Heart left ventricle (tissue), 16 donors: Measurements from ENCODE around the gene PHF11. TPM values are rescaled to one million over a fixed set of nuclear protein-coding genes. Genes with fewer than 3 reads are reported as not detected.
"Not testable (repeated sequence)": the region's sequence is repeated elsewhere in the genome, so short reads cannot be mapped to it uniquely, and the experiment has no call there.

ENCODE experiments used
- ATAC-seq, 4 donors: fragments of 200-7000 bp; cut with Tn5 transposase; one replicate each; pipeline ENCODE4 v1.9.1; 2020 to 2022; ENCODE audit warnings: moderate library complexity in 4 of 4, mild to moderate bottlenecking in 3 of 4, moderate number of reproducible peaks in 1 of 4
- DNase-seq, 5 donors: peaks; one replicate each; pipeline ENCODE4 v3.0.0-alpha.2; 2020
- H3K27ac ChIP-seq, 12 donors: fragments of 200-600 bp; sonication (generic) in 4 of 12; one replicate each; pipeline versions ENCODE4 v1.5.0 to v1.8.0; 2016 to 2022; ENCODE audit warnings: mild to moderate bottlenecking in 2 of 12
- H3K27me3 ChIP-seq, 9 donors: fragments of 200-600 bp; sonication (generic) in 2 of 9; one replicate each; pipeline versions ENCODE4 v1.5.1 to v1.8.0; 2016 to 2022; ENCODE audit warnings: mild to moderate bottlenecking in 3 of 9
- H3K36me3 ChIP-seq, 9 donors: fragments of 200-600 bp; sonication (generic) in 2 of 9; one replicate each; pipeline versions ENCODE4 v1.5.0 to v1.8.0; 2018 to 2022; ENCODE audit warnings: mild to moderate bottlenecking in 2 of 9
- H3K4me1 ChIP-seq, 12 donors: fragments of 200-600 bp; sonication (generic) in 4 of 12; one replicate each; pipeline versions ENCODE4 v1.5.0 to v1.8.0; 2016 to 2022; ENCODE audit warnings: mild to moderate bottlenecking in 3 of 12
- H3K4me3 ChIP-seq, 12 donors: fragments of 200-600 bp; sonication (generic) in 4 of 12; one replicate each; pipeline versions ENCODE4 v1.5.0 to v1.8.0; 2017 to 2022; ENCODE audit warnings: mild to moderate bottlenecking in 9 of 12, moderate library complexity in 4 of 12
- H3K9me3 ChIP-seq, 12 donors: fragments of 200-600 bp; sonication (generic) in 4 of 12; one replicate each; pipeline versions ENCODE4 v1.5.0 to v1.8.0; 2016 to 2022; ENCODE audit warnings: mild to moderate bottlenecking in 1 of 12
- CTCF ChIP-seq, 12 donors: fragments of 200-600 bp; sonication (generic) in 4 of 12; IDR thresholded peaks; one replicate each; pipeline versions ENCODE4 v1.5.0 to v1.8.0; 2018 to 2022; ENCODE audit warnings: antibody characterized with exemption in 12 of 12, mild to moderate bottlenecking in 5 of 12
- POLR2A ChIP-seq, 2 donors: fragments of 450-650 bp; IDR thresholded peaks; one replicate each; pipeline ENCODE4 v1.6.1; 2017; ENCODE audit warnings: antibody characterized with exemption in 2 of 2, mild to moderate bottlenecking in 2 of 2, moderate library complexity in 2 of 2
- WGBS, 4 donors: extraction: QIAGEN DNeasy Blood & Tissue Kit in 2 of 4; methylation state at CpG; one replicate each; pipeline versions ENCODE4 v1.1.5 to v1.1.7; 2013 to 2018; 5-methylcytosine and 5-hydroxymethylcytosine counted together
- intact Hi-C, 10 donors: fragments of 100-400 bp; cut with DNase I; formaldehyde crosslinking; loops; one replicate each; pipeline versions ENCODE4 v1.11.1 to v1.14.2; 2022
- polyA plus RNA-seq, 2 donors: library from polyadenylated mRNA; stranded (reverse); fragments of 200-250 nt; gene quantifications; one replicate each; pipeline ENCODE4 v1.2.3, GENCODE V29; 2013
- total RNA-seq, 9 donors: library from RNA; depleted of rRNA in 2 of 9; stranded (reverse); fragments of >200 nt in 2 of 9; fragmentation: NEBNext Ultra II Directional in 3 of 9; extraction: Animal tissue kit (Norgen Biotek cat#: 25700) in 3 of 9; gene quantifications; one replicate each; pipeline versions ENCODE4 v1.1.0 to v1.2.4, GENCODE V29; 2016 to 2023
- donor health status: ischemic (EF 13 %, LVEDD 7.1; RV severe dilation, severe dysfunction).
- donor health status: healthy with polysubstance abuse.
- donor health status: DM: no; HTN: yes; CAD: no.
- donor health status: DM: no; HTN: no; CAD: no.
- donor health status: ischemic (EF 25% LVEDD 6.9; RV normal size, moderate dysfunction).
- donor health status: ischemic (EF 25% LVEDD 5.7; RV mildly dilated, moderate dysfunction).
- donor health status: healthy.
- donor health status: DM: yes; HTN: yes; CAD: no.
- donor health status: ischemic (EF 35%, LVEDD 5.7; RV mildly dilated, moderate dysfunction).
- donor health status: nonischemic (EF 11% LVEDD 7.7; RV severe dilation, severe dysfunction).
- donor health status: DM: yes; HTN: yes; CAD: no.
- donor health status: PGD.
- donor health status: ischemic (EF 29% LVEDD 5.4; RV normal size, mild dysfunction).
- donor health status: nonischemic (EF 23%, LVEDD 6.1; RV moderate dilation, normal function).

Gene PHF11
- total and polyA plus RNA-seq, 11 donors = 13.7 to 48.5 (median 17.4) TPM

- peak in 1 of 12 donors; percentile 9 for TF ChIP-seq CTCF (IDR thresholded peaks at IDR 0.05)
- TF ChIP-seq POLR2A (IDR thresholded peaks at IDR 0.05) = no peak
- Histone ChIP-seq H3K9me3 (no peaks in the 10 kb centered on the region), H3K27ac (peak overlapping the region in 11 of 12 donors; percentile 89 to 99 (median 95)), H3K36me3 (peaks cover 0 to 24% (median 10%) of the 10 kb centered on the region in 9 donors), H3K4me3 (peak overlapping the region; percentile 56 to 86 (median 70)), H3K4me1 (peaks cover 0 to 33% (median 8%) of the 10 kb centered on the region in 12 donors), H3K27me3 (no peaks in the 10 kb centered on the region)
- intact Hi-C loops = loop anchor here in 8 of 10 donors (2.0 to 10.0 kb wide), 8 partner anchors 47 to 192 kb away; partner anchors contain the start of genes CAB39L (in 3 of the 8), SETDB2 (in 3 of the 8) and RCBTB1 (in 2 of the 8)
- 33 to 42% (median 39%) methylated on average over 2 of the region's 2 CpGs for WGBS, 4 donors
- no peak for DNase-seq
- no peak for ATAC-seq
Observed at GRCh38 chr13:49494645-49495044, 1.1 kb upstream of the PHF11 start.

DNA sequence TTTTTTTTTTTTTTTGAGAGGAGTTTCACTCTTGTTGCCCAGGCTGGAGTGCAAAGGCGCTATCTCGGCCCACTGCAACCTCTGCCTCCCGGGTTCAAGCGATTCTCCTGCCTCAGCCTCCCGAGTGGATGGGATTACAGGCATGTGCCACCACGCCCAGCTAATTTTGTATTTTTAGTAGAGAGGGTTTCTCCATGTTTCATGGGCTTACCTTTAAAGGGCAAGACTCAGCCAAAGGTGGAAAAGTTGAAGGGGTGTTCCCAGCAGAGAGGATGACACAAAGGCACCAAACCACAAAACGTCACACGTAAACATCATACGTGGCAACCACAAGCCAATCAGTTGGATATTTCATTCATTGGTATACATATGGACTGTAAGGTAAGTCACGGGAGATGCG lies 1.1 kb downstream of the PHF11 start:
- H3K9me3 ChIP-seq, H3K27me3 ChIP-seq, DNase-seq, ATAC-seq: not testable (repeated sequence)
- Histone ChIP-seq H3K27ac (peak overlapping the region in 10 of 12 donors; percentile 89 to 99 (median 96)), H3K4me1 (peaks cover 0 to 39% (median 8%) of the 10 kb centered on the region in 12 donors), H3K4me3 (peak overlapping the region in 6 of 12 donors; percentile 69 to 86 (median 77)), H3K36me3 (peaks cover 0 to 11% (median 5%) of the 10 kb centered on the region in 9 donors)
- 77 to 81% (median 80%) methylated on average over 11 of the region's 11 CpGs for WGBS, 4 donors
- intact Hi-C loops = loop anchor here in 7 of 10 donors (5.0 to 10.0 kb wide), 7 partner anchors 48 to 195 kb away; partner anchors contain the start of genes CAB39L (in 2 of the 7), RCBTB1 (in 2 of the 7) and SETDB2 (in 2 of the 7)

DNA sequence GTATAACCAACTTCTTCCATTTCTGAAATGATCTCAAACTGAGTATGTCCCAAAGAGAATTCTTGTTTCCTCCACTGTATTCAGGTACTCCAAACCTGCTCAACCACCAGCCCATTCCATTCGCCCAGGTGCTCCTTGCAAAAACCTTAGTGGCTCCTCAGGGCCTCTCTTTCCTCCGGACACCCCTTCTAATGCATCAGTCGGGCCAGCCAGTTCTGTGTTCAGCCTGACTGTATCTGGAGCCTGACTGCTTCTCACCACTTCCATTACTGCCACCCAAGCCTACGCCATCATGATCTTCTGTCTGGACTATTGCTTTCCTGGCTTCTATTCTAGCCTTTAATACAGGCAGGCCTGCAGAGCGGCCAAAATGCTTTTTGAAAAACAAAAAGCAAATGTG lies 1.5 kb downstream of the PHF11 start:
- Histone ChIP-seq H3K9me3 (no peaks in the 10 kb centered on the region), H3K27me3 (no peaks in the 10 kb centered on the region), H3K36me3 (peaks cover 0 to 11% (median 3%) of the 10 kb centered on the region in 9 donors), H3K4me3 (peak overlapping the region in 1 of 12 donors; percentile 82), H3K27ac (peak overlapping the region in 4 of 12 donors; percentile 40 to 99 (median 96)), H3K4me1 (peaks cover 0 to 42% (median 8%) of the 10 kb centered on the region in 12 donors)
- ATAC-seq = no peak
- no peak for DNase-seq
- intact Hi-C loops = loop anchor here in 7 of 10 donors (5.0 to 10.0 kb wide), 7 partner anchors 48 to 195 kb away; partner anchors contain the start of genes CAB39L (in 2 of the 7), RCBTB1 (in 2 of the 7) and SETDB2 (in 2 of the 7)
- 79 to 89% (median 86%) methylated on average over 5 of the region's 5 CpGs for WGBS, 4 donors
- TF ChIP-seq CTCF (IDR thresholded peaks at IDR 0.05) = no peak
- no peak for TF ChIP-seq POLR2A (IDR thresholded peaks at IDR 0.05)

- Histone ChIP-seq H3K9me3 (no peaks in the 10 kb centered on the region), H3K4me1 (peaks cover 0 to 52% (median 9%) of the 10 kb centered on the region in 12 donors), H3K4me3 (no peak overlapping the region), H3K27ac (peak overlapping the region in 1 of 12 donors; percentile 96), H3K27me3 (no peaks in the 10 kb centered on the region), H3K36me3 (peaks cover 0 to 16% (median 0%) of the 10 kb centered on the region in 9 donors)
- no peak for TF ChIP-seq POLR2A (IDR thresholded peaks at IDR 0.05)
- no peak for TF ChIP-seq CTCF (IDR thresholded peaks at IDR 0.05)
- no peak for ATAC-seq
- WGBS, 4 donors = 82 to 86% (median 84%) methylated on average over 4 of the region's 4 CpGs
- DNase-seq = no peak
- intact Hi-C loops = loop anchor here in 7 of 10 donors (5.0 to 10.0 kb wide), 7 partner anchors 47 to 196 kb away; partner anchors contain the start of genes CAB39L (in 2 of the 7), RCBTB1 (in 2 of the 7) and SETDB2 (in 2 of the 7)
Observed at GRCh38 chr13:49498206-49498605, 2.5 kb downstream of the PHF11 start.
